HG03135 (cell line): Measurements from ENCODE around the gene MLXIPL.
"Not testable (repeated sequence)": the region's sequence is repeated elsewhere in the genome, so short reads cannot be mapped to it uniquely, and the experiment has no call there.

ENCODE experiments used
- ATAC-seq: cut with Tn5 transposase; IDR thresholded peaks from one replicate; pipeline ENCODE4 v1.9.1; 2021; ENCODE audit warnings: mild to moderate bottlenecking, moderate library complexity; ENCODE audit not compliant: unreplicated experiment

MLXIPL gene

GRCh38 chr7:73556208-73557107 lies 67.9 kb downstream of the MLXIPL start:
- ATAC-seq: no peak

DNA sequence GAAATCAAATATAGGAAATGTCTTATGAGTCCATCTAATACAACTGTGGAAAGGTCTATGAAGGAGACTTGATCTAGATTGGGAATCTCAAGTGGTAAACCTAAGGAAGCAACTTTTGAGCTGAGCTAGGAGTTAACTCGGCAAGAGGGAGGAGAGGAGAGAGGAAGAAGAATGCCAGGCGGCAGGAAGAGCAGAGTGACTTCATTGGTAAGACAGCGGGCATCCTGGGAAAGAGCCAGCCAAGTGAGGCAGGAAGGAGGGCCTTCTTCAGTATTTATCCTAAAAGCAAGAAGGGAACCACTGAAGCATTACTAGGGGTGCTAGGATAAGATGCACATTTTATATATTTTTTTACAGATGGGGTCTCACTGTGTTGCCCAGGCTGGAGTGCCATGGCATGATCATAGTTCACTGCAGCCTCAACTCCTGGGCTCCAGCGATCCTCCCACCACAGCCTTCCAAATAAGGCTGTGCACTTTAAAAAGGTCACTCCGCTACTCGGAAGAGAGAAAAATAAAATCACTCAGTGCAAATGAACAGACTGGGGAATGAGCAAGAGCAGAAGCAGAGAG lies 68.8 kb downstream of the MLXIPL start:
- no peak for ATAC-seq

- ATAC-seq: not testable (repeated sequence)
Measured at GRCh38 chr7:73550093-73550492, 74.2 kb downstream of the MLXIPL start.

DNA sequence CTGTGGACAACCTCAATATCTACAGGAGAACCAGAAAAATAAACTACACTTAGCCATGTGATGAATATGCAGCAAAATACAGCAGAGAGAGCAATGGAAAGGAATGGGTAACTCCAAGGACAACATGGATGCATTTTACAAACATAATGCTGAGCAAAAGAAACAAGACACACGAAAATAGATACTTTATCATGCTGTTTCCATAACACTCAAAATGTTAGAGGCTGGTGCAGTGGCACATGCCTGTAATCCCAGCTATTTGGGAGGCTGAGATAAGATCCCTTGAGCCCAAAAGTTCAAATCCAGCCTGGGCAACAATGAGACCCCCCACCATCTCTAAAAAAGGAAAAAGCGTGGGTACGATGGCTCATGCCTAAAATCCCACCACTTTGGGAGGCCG lies 75.1 kb downstream of the MLXIPL start:
- ATAC-seq: no peak

- no peak for ATAC-seq
Measured at GRCh38 chr7:73547841-73548240, 76.5 kb downstream of the MLXIPL start.

GRCh38 chr7:73544678-73545077 lies 79.6 kb downstream of the MLXIPL start:
- ATAC-seq: no peak
